ENCODE results near the gene EPS15.

The EPS15 gene

GRCh38 chr1:51498924-51499323 lies 20.1 kb downstream of the EPS15 start:
- Histone ChIP-seq H3K27me3 (ENCODE audit: control insufficient read depth in 2 of 2, insufficient read depth in 2 of 2, low read length in 2 of 2) (no peaks in the 10 kb centered on the region), H3K9me3 (ENCODE audit: control insufficient read depth in 2 of 2, low read length in 2 of 2) (no peaks in the 10 kb centered on the region), H3K36me3 (ENCODE audit: control insufficient read depth in 2 of 2, insufficient read depth in 2 of 2, low read length in 2 of 2) (peaks cover 0 to 3% of the 10 kb centered on the region in 2 donors), H3K4me1 (ENCODE audit: control insufficient read depth in 2 of 2, insufficient read depth in 2 of 2, low read length in 2 of 2) (peaks cover 0 to 13% of the 10 kb centered on the region in 2 donors), H3K9ac (ENCODE audit: low read depth in 1 of 2, low read length in 2 of 2) (no peak overlapping the region), H3K27ac (ENCODE audit: low read depth in 2 of 2, low read length in 2 of 2) (no peak overlapping the region), H3K4me3 (ENCODE audit: low read length in 2 of 2) (no peak overlapping the region)

GRCh38 chr1:51497340-51497739 lies 21.7 kb downstream of the EPS15 start:
- Histone ChIP-seq H3K27ac (ENCODE audit: low read depth in 2 of 2, low read length in 2 of 2) (no peak overlapping the region), H3K9ac (ENCODE audit: low read depth in 1 of 2, low read length in 2 of 2) (no peak overlapping the region), H3K4me1 (ENCODE audit: control insufficient read depth in 2 of 2, insufficient read depth in 2 of 2, low read length in 2 of 2) (peaks cover 2 to 17% of the 10 kb centered on the region in 2 donors), H3K36me3 (ENCODE audit: control insufficient read depth in 2 of 2, insufficient read depth in 2 of 2, low read length in 2 of 2) (peaks cover 0 to 3% of the 10 kb centered on the region in 2 donors), H3K4me3 (ENCODE audit: low read length in 2 of 2) (no peak overlapping the region), H3K27me3 (ENCODE audit: control insufficient read depth in 2 of 2, insufficient read depth in 2 of 2, low read length in 2 of 2) (no peaks in the 10 kb centered on the region), H3K9me3 (ENCODE audit: control insufficient read depth in 2 of 2, low read length in 2 of 2) (no peaks in the 10 kb centered on the region)

- H3K4me1 ChIP-seq (ENCODE audit: control insufficient read depth in 2 of 2, insufficient read depth in 2 of 2, low read length in 2 of 2), result peaks cover 14 to 31% of the 10 kb centered on the region in 2 donors
Observed at GRCh38 chr1:51494138-51494830, 24.8 kb downstream of the EPS15 start.

GRCh38 chr1:51491166-51491981 lies 27.7 kb downstream of the EPS15 start:
- peak overlapping the region; percentile 13 to 43 for H3K27ac ChIP-seq (ENCODE audit: low read depth in 2 of 2, low read length in 2 of 2)
- no peaks in the 10 kb centered on the region for H3K9me3 ChIP-seq (ENCODE audit: control insufficient read depth in 2 of 2, low read length in 2 of 2)
- no peaks in the 10 kb centered on the region for H3K36me3 ChIP-seq (ENCODE audit: control insufficient read depth in 2 of 2, insufficient read depth in 2 of 2, low read length in 2 of 2)
- peak overlapping the region; percentile 8 to 13 for H3K4me3 ChIP-seq (ENCODE audit: low read length in 2 of 2)
- no peak overlapping the region for H3K9ac ChIP-seq (ENCODE audit: low read depth in 1 of 2, low read length in 2 of 2)
- H3K27me3 ChIP-seq (ENCODE audit: control insufficient read depth in 2 of 2, insufficient read depth in 2 of 2, low read length in 2 of 2), result no peaks in the 10 kb centered on the region
- H3K4me1 ChIP-seq (ENCODE audit: control insufficient read depth in 2 of 2, insufficient read depth in 2 of 2, low read length in 2 of 2), result peaks cover 14 to 31% of the 10 kb centered on the region in 2 donors

More at GRCh38 chr1:51494138-51494830, 24.8 kb downstream of the EPS15 start:
- H3K27ac ChIP-seq (ENCODE audit: low read depth in 2 of 2, low read length in 2 of 2), result no peak overlapping the region
- H3K27me3 ChIP-seq (ENCODE audit: control insufficient read depth in 2 of 2, insufficient read depth in 2 of 2, low read length in 2 of 2), result no peaks in the 10 kb centered on the region
- H3K36me3 ChIP-seq (ENCODE audit: control insufficient read depth in 2 of 2, insufficient read depth in 2 of 2, low read length in 2 of 2), result no peaks in the 10 kb centered on the region
- H3K9me3 ChIP-seq (ENCODE audit: control insufficient read depth in 2 of 2, low read length in 2 of 2), result no peaks in the 10 kb centered on the region
- no peak overlapping the region for H3K4me3 ChIP-seq (ENCODE audit: low read length in 2 of 2)
- no peak overlapping the region for H3K9ac ChIP-seq (ENCODE audit: low read depth in 1 of 2, low read length in 2 of 2)

GRCh38 chr1:51489472-51489871 lies 29.6 kb downstream of the EPS15 start:
- H3K27me3 ChIP-seq (ENCODE audit: control insufficient read depth in 2 of 2, insufficient read depth in 2 of 2, low read length in 2 of 2), result no peaks in the 10 kb centered on the region
- no peaks in the 10 kb centered on the region for H3K9me3 ChIP-seq (ENCODE audit: control insufficient read depth in 2 of 2, low read length in 2 of 2)
- no peak overlapping the region for H3K9ac ChIP-seq (ENCODE audit: low read depth in 1 of 2, low read length in 2 of 2)
- H3K4me3 ChIP-seq (ENCODE audit: low read length in 2 of 2), result no peak overlapping the region
- H3K4me1 ChIP-seq (ENCODE audit: control insufficient read depth in 2 of 2, insufficient read depth in 2 of 2, low read length in 2 of 2), result peaks cover 14 to 24% of the 10 kb centered on the region in 2 donors
- no peak overlapping the region for H3K27ac ChIP-seq (ENCODE audit: low read depth in 2 of 2, low read length in 2 of 2)
- no peaks in the 10 kb centered on the region for H3K36me3 ChIP-seq (ENCODE audit: control insufficient read depth in 2 of 2, insufficient read depth in 2 of 2, low read length in 2 of 2)

- no peak overlapping the region for H3K4me3 ChIP-seq (ENCODE audit: low read length in 2 of 2)
- H3K27me3 ChIP-seq (ENCODE audit: control insufficient read depth in 2 of 2, insufficient read depth in 2 of 2, low read length in 2 of 2), result no peaks in the 10 kb centered on the region
- H3K9ac ChIP-seq (ENCODE audit: low read depth in 1 of 2, low read length in 2 of 2), result no peak overlapping the region
- peaks cover 14 to 16% of the 10 kb centered on the region in 2 donors for H3K4me1 ChIP-seq (ENCODE audit: control insufficient read depth in 2 of 2, insufficient read depth in 2 of 2, low read length in 2 of 2)
- no peaks in the 10 kb centered on the region for H3K36me3 ChIP-seq (ENCODE audit: control insufficient read depth in 2 of 2, insufficient read depth in 2 of 2, low read length in 2 of 2)
- no peaks in the 10 kb centered on the region for H3K9me3 ChIP-seq (ENCODE audit: control insufficient read depth in 2 of 2, low read length in 2 of 2)
- no peak overlapping the region for H3K27ac ChIP-seq (ENCODE audit: low read depth in 2 of 2, low read length in 2 of 2)
Observed at GRCh38 chr1:51488372-51489050, 30.6 kb downstream of the EPS15 start.

- peaks cover 13 to 15% of the 10 kb centered on the region in 2 donors for H3K4me1 ChIP-seq (ENCODE audit: control insufficient read depth in 2 of 2, insufficient read depth in 2 of 2, low read length in 2 of 2)
- no peaks in the 10 kb centered on the region for H3K9me3 ChIP-seq (ENCODE audit: control insufficient read depth in 2 of 2, low read length in 2 of 2)
- no peak overlapping the region for H3K9ac ChIP-seq (ENCODE audit: low read depth in 1 of 2, low read length in 2 of 2)
- no peak overlapping the region for H3K27ac ChIP-seq (ENCODE audit: low read depth in 2 of 2, low read length in 2 of 2)
- H3K27me3 ChIP-seq (ENCODE audit: control insufficient read depth in 2 of 2, insufficient read depth in 2 of 2, low read length in 2 of 2), result no peaks in the 10 kb centered on the region
- H3K4me3 ChIP-seq (ENCODE audit: low read length in 2 of 2), result no peak overlapping the region
- no peaks in the 10 kb centered on the region for H3K36me3 ChIP-seq (ENCODE audit: control insufficient read depth in 2 of 2, insufficient read depth in 2 of 2, low read length in 2 of 2)
Observed at GRCh38 chr1:51487628-51488027, 31.4 kb downstream of the EPS15 start.

- no peaks in the 10 kb centered on the region for H3K4me1 ChIP-seq (ENCODE audit: control insufficient read depth in 2 of 2, insufficient read depth in 2 of 2, low read length in 2 of 2)
- H3K27ac ChIP-seq (ENCODE audit: low read depth in 2 of 2, low read length in 2 of 2), result no peak overlapping the region
- no peak overlapping the region for H3K9ac ChIP-seq (ENCODE audit: low read depth in 1 of 2, low read length in 2 of 2)
- H3K4me3 ChIP-seq (ENCODE audit: low read length in 2 of 2), result no peak overlapping the region
- H3K36me3 ChIP-seq (ENCODE audit: control insufficient read depth in 2 of 2, insufficient read depth in 2 of 2, low read length in 2 of 2), result peaks cover 4 to 9% of the 10 kb centered on the region in 2 donors
- no peaks in the 10 kb centered on the region for H3K27me3 ChIP-seq (ENCODE audit: control insufficient read depth in 2 of 2, insufficient read depth in 2 of 2, low read length in 2 of 2)
- H3K9me3 ChIP-seq (ENCODE audit: control insufficient read depth in 2 of 2, low read length in 2 of 2), result no peaks in the 10 kb centered on the region
Observed at GRCh38 chr1:51484591-51484990, 34.5 kb downstream of the EPS15 start.

GRCh38 chr1:51482881-51483280 lies 36.2 kb downstream of the EPS15 start:
- H3K9me3 ChIP-seq (ENCODE audit: control insufficient read depth in 2 of 2, low read length in 2 of 2), result no peaks in the 10 kb centered on the region
- H3K27me3 ChIP-seq (ENCODE audit: control insufficient read depth in 2 of 2, insufficient read depth in 2 of 2, low read length in 2 of 2), result no peaks in the 10 kb centered on the region
- no peak overlapping the region for H3K9ac ChIP-seq (ENCODE audit: low read depth in 1 of 2, low read length in 2 of 2)
- H3K36me3 ChIP-seq (ENCODE audit: control insufficient read depth in 2 of 2, insufficient read depth in 2 of 2, low read length in 2 of 2), result peaks cover 4 to 9% of the 10 kb centered on the region in 2 donors
- no peak overlapping the region for H3K27ac ChIP-seq (ENCODE audit: low read depth in 2 of 2, low read length in 2 of 2)
- no peaks in the 10 kb centered on the region for H3K4me1 ChIP-seq (ENCODE audit: control insufficient read depth in 2 of 2, insufficient read depth in 2 of 2, low read length in 2 of 2)
- no peak overlapping the region for H3K4me3 ChIP-seq (ENCODE audit: low read length in 2 of 2)
